ENCODE measurements around the gene DZIP1L.

DNA sequence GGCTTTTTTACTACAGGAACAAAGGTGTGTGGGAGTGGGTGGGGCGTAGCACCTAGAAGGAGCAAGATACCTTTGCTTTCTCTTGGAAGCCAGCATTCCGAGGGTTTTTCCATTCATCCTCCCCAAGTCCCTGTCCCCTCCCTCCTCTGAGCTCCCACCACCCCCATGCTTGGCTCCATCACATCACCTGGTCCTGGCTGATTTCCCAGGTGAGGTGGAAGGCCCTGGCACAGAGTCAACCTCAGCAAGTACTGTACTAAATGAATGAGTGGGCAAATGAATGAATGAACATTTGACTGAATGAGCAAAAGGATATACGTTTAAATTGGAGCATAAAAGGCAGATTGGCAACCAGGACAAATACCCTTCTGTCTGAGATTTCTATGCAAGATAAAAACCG, 45.4 kb downstream of the DZIP1L start:
- TF ChIP-seq POLR2AphosphoS2 (conservative IDR thresholded peaks at IDR 0.05; ENCODE audit: low read length) (no peak), ESRRA (IDR thresholded peaks at IDR 0.05; ENCODE audit: borderline replicate concordance, low read length) (no peak), SMC3 (IDR thresholded peaks at IDR 0.05) (no peak), POLR2A (IDR thresholded peaks at IDR 0.05; ENCODE audit: low read length) (no peak)
- TF ChIP-seq, protein P1, sequence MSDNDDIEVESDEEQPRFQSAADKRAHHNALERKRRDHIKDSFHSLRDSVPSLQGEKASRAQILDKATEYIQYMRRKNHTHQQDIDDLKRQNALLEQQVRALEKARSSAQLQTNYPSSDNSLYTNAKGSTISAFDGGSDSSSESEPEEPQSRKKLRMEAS (IDR thresholded peaks at IDR 0.05) = no peak
